H1 (cell line): ENCODE measurements around the gene CAMP. TPM values are rescaled to one million over a fixed set of nuclear protein-coding genes. Genes with fewer than 3 reads are reported as not detected.

Experiments
- EZH2 ChIP-seq: fragments of 200-600 bp; sonication (generic); IDR thresholded peaks from 2 replicates; pipeline ENCODE4 v1.7.1; 2012; ENCODE audit warnings: low read depth, mild to moderate bottlenecking, moderate library complexity, low read length, inconsistent platforms; ENCODE audit not compliant: severe bottlenecking
- KDM1A ChIP-seq: fragments of 200-600, 300-600 bp; sonication (generic); IDR thresholded peaks from 2 replicates; pipeline ENCODE4 v1.7.1; 2016; ENCODE audit warnings: mild to moderate bottlenecking, low read length, borderline replicate concordance
- polyA plus RNA-seq, 7 experiments: library from polyadenylated mRNA; depleted of rRNA in 3 of 7; stranded (reverse) in 5 of 7; unstranded in 2 of 7; fragments of >200 nt in 5 of 7; fragments of 200-250 nt in 2 of 7; gene quantifications; 1 replicate in 5 of 7; 2 replicates in 1 of 7; 4 replicates in 1 of 7; pipeline versions ENCODE4 v1.2.1 to v1.2.3, GENCODE V29; 2011 to 2013; ENCODE audit warnings: missing spikeins in 2 of 7, mixed read lengths in 2 of 7
- total RNA-seq: library from RNA; stranded (reverse); fragmentation: NEBNext Ultra II Directional; extraction: Animal tissue kit (Norgen Biotek cat#: 25700); gene quantifications from 2 replicates; pipeline ENCODE4 v1.2.1, GENCODE V29; 2021
- TF ChIP-seq, protein P1 (sequence below): fragments of 300-600 bp; sonication (generic); IDR thresholded peaks from 2 replicates; pipeline ENCODE4 v1.7.1; 2012; ENCODE audit warnings: low read length, moderate library complexity, mild to moderate bottlenecking, inconsistent platforms; ENCODE audit not compliant: insufficient replicate concordance

The CAMP gene
- total and polyA plus RNA-seq, 2 of the 8 experiments (the other 6 are each of a cell fraction or from before 2014, with no cell fraction given) = not detected

DNA sequence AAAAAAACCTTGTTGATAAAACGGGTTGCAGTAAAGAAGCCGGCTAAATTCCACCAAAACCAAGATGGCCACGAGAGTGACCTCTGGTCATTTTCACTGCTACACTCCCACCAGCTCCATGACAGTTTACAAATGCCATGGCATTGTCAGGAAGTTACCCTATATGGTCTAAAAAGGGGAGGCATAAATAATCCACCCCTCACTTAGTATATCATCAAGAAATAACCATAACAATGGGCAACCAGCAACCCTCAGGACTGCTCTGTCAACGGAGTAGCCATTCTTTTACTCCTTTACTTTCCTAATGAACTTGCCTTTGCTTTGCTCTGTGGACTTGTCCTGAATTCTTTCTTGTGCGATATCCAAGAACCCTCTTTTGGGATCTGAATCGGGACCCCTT, 20.7 kb upstream of the CAMP start (continued):
- TF ChIP-seq, protein P1, sequence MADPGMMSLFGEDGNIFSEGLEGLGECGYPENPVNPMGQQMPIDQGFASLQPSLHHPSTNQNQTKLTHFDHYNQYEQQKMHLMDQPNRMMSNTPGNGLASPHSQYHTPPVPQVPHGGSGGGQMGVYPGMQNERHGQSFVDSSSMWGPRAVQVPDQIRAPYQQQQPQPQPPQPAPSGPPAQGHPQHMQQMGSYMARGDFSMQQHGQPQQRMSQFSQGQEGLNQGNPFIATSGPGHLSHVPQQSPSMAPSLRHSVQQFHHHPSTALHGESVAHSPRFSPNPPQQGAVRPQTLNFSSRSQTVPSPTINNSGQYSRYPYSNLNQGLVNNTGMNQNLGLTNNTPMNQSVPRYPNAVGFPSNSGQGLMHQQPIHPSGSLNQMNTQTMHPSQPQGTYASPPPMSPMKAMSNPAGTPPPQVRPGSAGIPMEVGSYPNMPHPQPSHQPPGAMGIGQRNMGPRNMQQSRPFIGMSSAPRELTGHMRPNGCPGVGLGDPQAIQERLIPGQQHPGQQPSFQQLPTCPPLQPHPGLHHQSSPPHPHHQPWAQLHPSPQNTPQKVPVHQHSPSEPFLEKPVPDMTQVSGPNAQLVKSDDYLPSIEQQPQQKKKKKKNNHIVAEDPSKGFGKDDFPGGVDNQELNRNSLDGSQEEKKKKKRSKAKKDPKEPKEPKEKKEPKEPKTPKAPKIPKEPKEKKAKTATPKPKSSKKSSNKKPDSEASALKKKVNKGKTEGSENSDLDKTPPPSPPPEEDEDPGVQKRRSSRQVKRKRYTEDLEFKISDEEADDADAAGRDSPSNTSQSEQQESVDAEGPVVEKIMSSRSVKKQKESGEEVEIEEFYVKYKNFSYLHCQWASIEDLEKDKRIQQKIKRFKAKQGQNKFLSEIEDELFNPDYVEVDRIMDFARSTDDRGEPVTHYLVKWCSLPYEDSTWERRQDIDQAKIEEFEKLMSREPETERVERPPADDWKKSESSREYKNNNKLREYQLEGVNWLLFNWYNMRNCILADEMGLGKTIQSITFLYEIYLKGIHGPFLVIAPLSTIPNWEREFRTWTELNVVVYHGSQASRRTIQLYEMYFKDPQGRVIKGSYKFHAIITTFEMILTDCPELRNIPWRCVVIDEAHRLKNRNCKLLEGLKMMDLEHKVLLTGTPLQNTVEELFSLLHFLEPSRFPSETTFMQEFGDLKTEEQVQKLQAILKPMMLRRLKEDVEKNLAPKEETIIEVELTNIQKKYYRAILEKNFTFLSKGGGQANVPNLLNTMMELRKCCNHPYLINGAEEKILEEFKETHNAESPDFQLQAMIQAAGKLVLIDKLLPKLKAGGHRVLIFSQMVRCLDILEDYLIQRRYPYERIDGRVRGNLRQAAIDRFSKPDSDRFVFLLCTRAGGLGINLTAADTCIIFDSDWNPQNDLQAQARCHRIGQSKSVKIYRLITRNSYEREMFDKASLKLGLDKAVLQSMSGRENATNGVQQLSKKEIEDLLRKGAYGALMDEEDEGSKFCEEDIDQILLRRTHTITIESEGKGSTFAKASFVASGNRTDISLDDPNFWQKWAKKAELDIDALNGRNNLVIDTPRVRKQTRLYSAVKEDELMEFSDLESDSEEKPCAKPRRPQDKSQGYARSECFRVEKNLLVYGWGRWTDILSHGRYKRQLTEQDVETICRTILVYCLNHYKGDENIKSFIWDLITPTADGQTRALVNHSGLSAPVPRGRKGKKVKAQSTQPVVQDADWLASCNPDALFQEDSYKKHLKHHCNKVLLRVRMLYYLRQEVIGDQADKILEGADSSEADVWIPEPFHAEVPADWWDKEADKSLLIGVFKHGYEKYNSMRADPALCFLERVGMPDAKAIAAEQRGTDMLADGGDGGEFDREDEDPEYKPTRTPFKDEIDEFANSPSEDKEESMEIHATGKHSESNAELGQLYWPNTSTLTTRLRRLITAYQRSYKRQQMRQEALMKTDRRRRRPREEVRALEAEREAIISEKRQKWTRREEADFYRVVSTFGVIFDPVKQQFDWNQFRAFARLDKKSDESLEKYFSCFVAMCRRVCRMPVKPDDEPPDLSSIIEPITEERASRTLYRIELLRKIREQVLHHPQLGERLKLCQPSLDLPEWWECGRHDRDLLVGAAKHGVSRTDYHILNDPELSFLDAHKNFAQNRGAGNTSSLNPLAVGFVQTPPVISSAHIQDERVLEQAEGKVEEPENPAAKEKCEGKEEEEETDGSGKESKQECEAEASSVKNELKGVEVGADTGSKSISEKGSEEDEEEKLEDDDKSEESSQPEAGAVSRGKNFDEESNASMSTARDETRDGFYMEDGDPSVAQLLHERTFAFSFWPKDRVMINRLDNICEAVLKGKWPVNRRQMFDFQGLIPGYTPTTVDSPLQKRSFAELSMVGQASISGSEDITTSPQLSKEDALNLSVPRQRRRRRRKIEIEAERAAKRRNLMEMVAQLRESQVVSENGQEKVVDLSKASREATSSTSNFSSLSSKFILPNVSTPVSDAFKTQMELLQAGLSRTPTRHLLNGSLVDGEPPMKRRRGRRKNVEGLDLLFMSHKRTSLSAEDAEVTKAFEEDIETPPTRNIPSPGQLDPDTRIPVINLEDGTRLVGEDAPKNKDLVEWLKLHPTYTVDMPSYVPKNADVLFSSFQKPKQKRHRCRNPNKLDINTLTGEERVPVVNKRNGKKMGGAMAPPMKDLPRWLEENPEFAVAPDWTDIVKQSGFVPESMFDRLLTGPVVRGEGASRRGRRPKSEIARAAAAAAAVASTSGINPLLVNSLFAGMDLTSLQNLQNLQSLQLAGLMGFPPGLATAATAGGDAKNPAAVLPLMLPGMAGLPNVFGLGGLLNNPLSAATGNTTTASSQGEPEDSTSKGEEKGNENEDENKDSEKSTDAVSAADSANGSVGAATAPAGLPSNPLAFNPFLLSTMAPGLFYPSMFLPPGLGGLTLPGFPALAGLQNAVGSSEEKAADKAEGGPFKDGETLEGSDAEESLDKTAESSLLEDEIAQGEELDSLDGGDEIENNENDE = no peak
- no peak for TF ChIP-seq KDM1A
- TF ChIP-seq EZH2 = no peak
- TF ChIP-seq, all 59 proteins: peak for 1
